Panc1 (cell line): ENCODE measurements around the gene KCNG2.

ENCODE experiments used
- TF ChIP-seq, protein P1 (sequence below): fragments of 450-650 bp; IDR thresholded peaks from 2 replicates; pipeline ENCODE4 v1.5.1; 2017; ENCODE audit warnings: mild to moderate bottlenecking
- TF ChIP-seq, protein P2 (sequence below), 2 experiments: IDR thresholded peaks; 2 replicates each; pipeline ENCODE4 v1.6.1; 2011 to 2012; ENCODE audit warnings: low read depth in 2 of 2, control low read depth in 1 of 2, low read length in 1 of 2, mild to moderate bottlenecking in 1 of 2, moderate library complexity in 1 of 2; ENCODE audit not compliant: insufficient read depth in 1 of 2

DNA sequence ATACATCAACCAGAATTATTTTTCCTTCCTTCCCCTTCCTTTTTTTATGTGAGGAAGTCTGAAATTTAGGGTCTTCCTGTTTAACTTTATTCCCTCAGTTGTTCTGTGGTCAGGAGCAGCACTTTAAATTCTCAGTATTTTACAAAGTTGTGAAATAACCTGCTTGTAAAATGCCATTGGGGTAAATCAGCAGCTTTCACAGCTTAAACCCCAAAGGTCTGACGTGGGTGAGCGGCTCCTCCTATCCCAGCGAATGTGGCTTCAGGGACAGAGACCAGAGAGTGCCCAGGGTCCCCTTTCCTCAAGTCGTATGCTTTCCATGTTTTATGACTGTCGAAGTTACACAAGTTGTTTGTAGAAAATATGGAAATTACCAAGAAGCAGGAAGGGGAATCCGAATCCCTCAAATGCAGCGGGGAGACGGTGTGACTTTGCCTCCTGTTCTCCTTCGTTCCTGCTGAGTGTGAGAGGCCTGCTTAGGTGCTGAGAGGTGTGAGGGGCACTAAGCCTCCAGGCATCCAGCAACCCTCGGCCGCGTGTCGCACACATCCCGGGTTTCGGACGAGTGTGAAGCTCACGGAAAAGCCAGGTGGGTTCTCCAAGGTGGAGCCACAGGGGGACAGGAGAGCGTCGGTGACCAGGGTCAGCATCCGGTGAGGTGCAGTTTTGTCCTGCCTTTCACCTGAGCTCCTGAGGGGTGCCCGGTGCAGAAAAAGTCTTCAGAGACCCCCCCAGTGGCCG, 10.8 kb upstream of the KCNG2 start:
- TF ChIP-seq, protein P1, sequence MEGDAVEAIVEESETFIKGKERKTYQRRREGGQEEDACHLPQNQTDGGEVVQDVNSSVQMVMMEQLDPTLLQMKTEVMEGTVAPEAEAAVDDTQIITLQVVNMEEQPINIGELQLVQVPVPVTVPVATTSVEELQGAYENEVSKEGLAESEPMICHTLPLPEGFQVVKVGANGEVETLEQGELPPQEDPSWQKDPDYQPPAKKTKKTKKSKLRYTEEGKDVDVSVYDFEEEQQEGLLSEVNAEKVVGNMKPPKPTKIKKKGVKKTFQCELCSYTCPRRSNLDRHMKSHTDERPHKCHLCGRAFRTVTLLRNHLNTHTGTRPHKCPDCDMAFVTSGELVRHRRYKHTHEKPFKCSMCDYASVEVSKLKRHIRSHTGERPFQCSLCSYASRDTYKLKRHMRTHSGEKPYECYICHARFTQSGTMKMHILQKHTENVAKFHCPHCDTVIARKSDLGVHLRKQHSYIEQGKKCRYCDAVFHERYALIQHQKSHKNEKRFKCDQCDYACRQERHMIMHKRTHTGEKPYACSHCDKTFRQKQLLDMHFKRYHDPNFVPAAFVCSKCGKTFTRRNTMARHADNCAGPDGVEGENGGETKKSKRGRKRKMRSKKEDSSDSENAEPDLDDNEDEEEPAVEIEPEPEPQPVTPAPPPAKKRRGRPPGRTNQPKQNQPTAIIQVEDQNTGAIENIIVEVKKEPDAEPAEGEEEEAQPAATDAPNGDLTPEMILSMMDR: no peak
- TF ChIP-seq, protein P2, sequence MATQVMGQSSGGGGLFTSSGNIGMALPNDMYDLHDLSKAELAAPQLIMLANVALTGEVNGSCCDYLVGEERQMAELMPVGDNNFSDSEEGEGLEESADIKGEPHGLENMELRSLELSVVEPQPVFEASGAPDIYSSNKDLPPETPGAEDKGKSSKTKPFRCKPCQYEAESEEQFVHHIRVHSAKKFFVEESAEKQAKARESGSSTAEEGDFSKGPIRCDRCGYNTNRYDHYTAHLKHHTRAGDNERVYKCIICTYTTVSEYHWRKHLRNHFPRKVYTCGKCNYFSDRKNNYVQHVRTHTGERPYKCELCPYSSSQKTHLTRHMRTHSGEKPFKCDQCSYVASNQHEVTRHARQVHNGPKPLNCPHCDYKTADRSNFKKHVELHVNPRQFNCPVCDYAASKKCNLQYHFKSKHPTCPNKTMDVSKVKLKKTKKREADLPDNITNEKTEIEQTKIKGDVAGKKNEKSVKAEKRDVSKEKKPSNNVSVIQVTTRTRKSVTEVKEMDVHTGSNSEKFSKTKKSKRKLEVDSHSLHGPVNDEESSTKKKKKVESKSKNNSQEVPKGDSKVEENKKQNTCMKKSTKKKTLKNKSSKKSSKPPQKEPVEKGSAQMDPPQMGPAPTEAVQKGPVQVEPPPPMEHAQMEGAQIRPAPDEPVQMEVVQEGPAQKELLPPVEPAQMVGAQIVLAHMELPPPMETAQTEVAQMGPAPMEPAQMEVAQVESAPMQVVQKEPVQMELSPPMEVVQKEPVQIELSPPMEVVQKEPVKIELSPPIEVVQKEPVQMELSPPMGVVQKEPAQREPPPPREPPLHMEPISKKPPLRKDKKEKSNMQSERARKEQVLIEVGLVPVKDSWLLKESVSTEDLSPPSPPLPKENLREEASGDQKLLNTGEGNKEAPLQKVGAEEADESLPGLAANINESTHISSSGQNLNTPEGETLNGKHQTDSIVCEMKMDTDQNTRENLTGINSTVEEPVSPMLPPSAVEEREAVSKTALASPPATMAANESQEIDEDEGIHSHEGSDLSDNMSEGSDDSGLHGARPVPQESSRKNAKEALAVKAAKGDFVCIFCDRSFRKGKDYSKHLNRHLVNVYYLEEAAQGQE (IDR thresholded peaks at IDR 0.05; ENCODE audit: insufficient read depth in 1 of 2, low read depth in 2 of 2, low read length in 1 of 2): no peak
